Transverse colon (tissue), 3 donors: ENCODE results near the gene PIK3C2A.

Experiments used
- CTCF ChIP-seq, 5 experiments: fragments of 200-600 bp in 3 of 5; fragments of 450-650 bp in 2 of 5; sonication (generic) in 3 of 5; IDR thresholded peaks; 1 replicate in 2 of 5; 2 replicates in 3 of 5; pipeline ENCODE4 v1.5.1; 2016 to 2017; ENCODE audit warnings: antibody characterized with exemption in 5 of 5, inconsistent platforms in 3 of 5, mild to moderate bottlenecking in 2 of 5, moderate library complexity in 1 of 5
- EP300 ChIP-seq: sonication (generic); formaldehyde crosslinking; IDR thresholded peaks from one replicate; pipeline ENCODE4 v1.6.1; 2017; ENCODE audit warnings: antibody characterized with exemption, low read depth
- POLR2A ChIP-seq: fragments of 450-650 bp; IDR thresholded peaks from one replicate; pipeline ENCODE4 v1.6.1; 2016; ENCODE audit warnings: antibody characterized with exemption, mild to moderate bottlenecking, moderate library complexity

DNA sequence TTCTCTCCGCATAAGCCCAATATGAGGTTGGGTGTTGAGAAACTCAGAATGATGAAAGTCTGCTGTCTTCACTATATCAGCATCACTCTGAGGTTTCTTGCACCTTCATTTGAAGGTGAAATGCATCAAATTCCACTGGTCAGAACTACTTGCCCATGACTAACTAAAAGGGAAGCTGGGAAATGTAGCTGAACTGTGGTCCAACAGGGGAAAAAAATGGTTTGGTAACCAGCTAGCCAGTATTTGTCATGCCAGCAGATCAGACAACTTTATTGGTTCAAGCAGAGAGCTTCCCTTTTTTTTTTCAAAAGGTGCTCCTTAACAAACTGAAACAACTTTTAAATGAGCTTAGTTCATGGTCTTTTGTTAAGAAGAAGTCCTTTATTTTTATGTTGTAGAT is 14.2 kb upstream of the PIK3C2A start:
- TF ChIP-seq POLR2A = no peak
- TF ChIP-seq CTCF (IDR thresholded peaks at IDR 0.05) = no peak
- TF ChIP-seq EP300 = no peak
